A549 (cell line): ENCODE results near the gene MEF2D. TPM values are rescaled to one million over a fixed set of nuclear protein-coding genes. Genes with fewer than 3 reads are reported as not detected.
A peak's percentile ranks its signal among the peaks of the same experiment; 100 is the strongest.

Experiments
- ATAC-seq, 2 experiments: fragments of 200-7000 bp in 1 of 2; fragments of >200 bp in 1 of 2; cut with Nextera tagmentation in 1 of 2; cut with Tn5 transposase in 1 of 2; 3 replicates each; pipeline versions ENCODE4 v1.8.0 to v1.9.1; 2018 to 2020; ENCODE audit warnings: mild to moderate bottlenecking in 1 of 2, moderate library complexity in 1 of 2
- CTCF ChIA-PET: fragments of 300-600 bp; sonication (Branson Sonifier 250); formaldehyde crosslinking; extraction: SDS; loops from one replicate; lab custom pipeline; 2021; ENCODE audit warnings: antibody characterized with exemption, inconsistent platforms; lab: Yijun Ruan, JAX
- POLR2A ChIA-PET: fragments of 350-600 bp; formaldehyde crosslinking; extraction: SDS; loops from one replicate; lab custom pipeline; 2021; ENCODE audit warnings: antibody characterized with exemption, inconsistent platforms; lab: Yijun Ruan, JAX
- DNase-seq, 2 experiments: peaks; one replicate each; pipeline versions ENCODE4 v3.0.0 to v3.0.0-alpha.2; 2011 to 2016; ENCODE audit warnings: low read depth in 1 of 2, low spot score in 1 of 2
- FAIRE-seq: peaks from 2 replicates; lab custom pipeline; 2011; peaks lifted over from hg19 to GRCh38; lab: Jason Lieb, UNC
- H3K27ac ChIP-seq, 2 experiments: fragments of >200 bp; sonication (Bioruptor Twin); formaldehyde crosslinking; 3 replicates each; pipeline ENCODE4 v1.5.1; 2016 to 2017
- H3K4me1 ChIP-seq: fragments of >200 bp; sonication (Bioruptor Twin); formaldehyde crosslinking; 3 replicates; pipeline ENCODE4 v1.6.1; 2016
- H3K4me2 ChIP-seq: fragments of >200 bp; sonication (Bioruptor Twin); formaldehyde crosslinking; 3 replicates; pipeline ENCODE4 v1.6.1; 2016
- H3K4me3 ChIP-seq: fragments of >200 bp; sonication (Bioruptor Twin); formaldehyde crosslinking; 3 replicates; pipeline ENCODE4 v1.5.1; 2016
- H3K9me3 ChIP-seq: fragments of >200 bp; sonication (Bioruptor Twin); formaldehyde crosslinking; 3 replicates; pipeline ENCODE4 v1.6.1; 2016
- BHLHE40 ChIP-seq: IDR thresholded peaks from 2 replicates; pipeline ENCODE4 v1.6.1; 2012; ENCODE audit warnings: low read depth, low read length, inconsistent platforms
- E2F6 ChIP-seq: IDR thresholded peaks from 2 replicates; pipeline ENCODE4 v1.6.1; 2012; ENCODE audit warnings: low read depth, borderline replicate concordance
- EHMT2 ChIP-seq: fragments of 200-600 bp; sonication (generic); IDR thresholded peaks from 2 replicates; pipeline ENCODE4 v1.6.1; 2016; ENCODE audit warnings: antibody characterized with exemption, low read depth, mild to moderate bottlenecking, moderate library complexity
- HDAC2 ChIP-seq: fragments of 200-600 bp; sonication (generic); IDR thresholded peaks from 2 replicates; pipeline ENCODE4 v1.6.1; 2016
- HES2 ChIP-seq: fragments of >200 bp; sonication (Bioruptor Twin); formaldehyde crosslinking; IDR thresholded peaks from 2 replicates; pipeline ENCODE4 v1.6.1; 2016
- HOXB13 ChIP-seq: fragments of 250-450 bp; sonication (Bioruptor Pico); IDR thresholded peaks from 2 replicates; pipeline ENCODE4 v1.5.0; 2020; ENCODE audit warnings: low read depth, mild to moderate bottlenecking, moderate library complexity
- HOXB5 ChIP-seq: fragments of 250-450 bp; sonication (Bioruptor Pico); IDR thresholded peaks from 2 replicates; pipeline ENCODE4 v1.5.0; 2020; ENCODE audit warnings: mild to moderate bottlenecking, moderate library complexity
- KDM1A ChIP-seq: fragments of 200-600 bp; sonication (generic); IDR thresholded peaks from 2 replicates; pipeline ENCODE4 v1.6.1; 2016; ENCODE audit warnings: low read depth, mild to moderate bottlenecking
- KDM5A ChIP-seq: fragments of 200-600 bp; sonication (generic); IDR thresholded peaks from 2 replicates; pipeline ENCODE4 v1.6.1; 2016; ENCODE audit warnings: antibody characterized with exemption, mild to moderate bottlenecking
- MYC ChIP-seq: IDR thresholded peaks from 2 replicates; pipeline ENCODE4 v1.6.1; 2012; ENCODE audit warnings: mild to moderate bottlenecking, inconsistent platforms, low read length, improper control_type of control experiment, borderline replicate concordance
- NFE2L2 ChIP-seq: fragments of 150-350 bp; conservative IDR thresholded peaks from 2 replicates; pipeline ENCODE4 v1.6.1; 2014; ENCODE audit warnings: low read length
- NPAS2 ChIP-seq: fragments of 250-450 bp; sonication (Bioruptor Pico); IDR thresholded peaks from 2 replicates; pipeline ENCODE4 v1.8.0; 2022; ENCODE audit warnings: mild to moderate bottlenecking, moderate library complexity, borderline replicate concordance
- NR3C1 ChIP-seq: fragments of >200 bp; sonication (Bioruptor Twin); formaldehyde crosslinking; IDR thresholded peaks from 3 replicates; pipeline ENCODE4 v1.6.1; 2017
- PHF8 ChIP-seq: fragments of 200-600 bp; sonication (generic); IDR thresholded peaks from 2 replicates; pipeline ENCODE4 v1.6.1; 2016; ENCODE audit warnings: low read depth, mild to moderate bottlenecking, antibody characterized with exemption, moderate library complexity, borderline replicate concordance
- POLR2A ChIP-seq: IDR thresholded peaks from 2 replicates; pipeline ENCODE4 v1.6.1; 2012; ENCODE audit warnings: mild to moderate bottlenecking, low read length
- POLR2AphosphoS2 ChIP-seq: conservative IDR thresholded peaks from 2 replicates; pipeline ENCODE4 v1.6.1; 2012; ENCODE audit warnings: low read length, improper control_type of control experiment, inconsistent platforms
- RAD21 ChIP-seq, 2 experiments: fragments of >200 bp in 1 of 2; sonication (Bioruptor Twin) in 1 of 2; formaldehyde crosslinking in 1 of 2; IDR thresholded peaks in 1 of 2; conservative IDR thresholded peaks in 1 of 2; 2 replicates in 1 of 2; 3 replicates in 1 of 2; pipeline ENCODE4 v1.6.1; 2012 to 2018; ENCODE audit warnings: inconsistent platforms in 1 of 2
- RARB ChIP-seq: fragments of 250-450 bp; sonication (Bioruptor Pico); IDR thresholded peaks from 2 replicates; pipeline ENCODE4 v1.8.0; 2021; ENCODE audit warnings: mild to moderate bottlenecking, moderate library complexity
- RCOR1 ChIP-seq: fragments of 150-350 bp; IDR thresholded peaks from 2 replicates; pipeline ENCODE4 v1.6.1; 2014; ENCODE audit warnings: antibody characterized with exemption, low read length, low read depth
- TFCP2L1 ChIP-seq: fragments of 250-450 bp; sonication (Bioruptor Pico); IDR thresholded peaks from 2 replicates; pipeline ENCODE4 v1.5.0; 2021; ENCODE audit warnings: mild to moderate bottlenecking
- TP53 ChIP-seq: fragments of 250-450 bp; sonication (Bioruptor Pico); IDR thresholded peaks from 2 replicates; pipeline ENCODE4 v1.5.0; 2021; ENCODE audit warnings: mild to moderate bottlenecking, moderate library complexity
- ZFP36 ChIP-seq: fragments of 450-650 bp; IDR thresholded peaks from 2 replicates; pipeline ENCODE4 v1.6.1; 2014; ENCODE audit warnings: borderline replicate concordance; ENCODE audit not compliant: partially characterized antibody
- ZNF302 ChIP-seq: fragments of 250-450 bp; sonication (Bioruptor Pico); IDR thresholded peaks from 2 replicates; pipeline ENCODE4 v1.9.0; 2021; ENCODE audit warnings: inconsistent platforms, mild to moderate bottlenecking, moderate library complexity
- WGBS: methylation state at CpG from one replicate; pipeline ENCODE4 v1.1.6; 2017; ENCODE audit errors: missing lambda C conversion rate; 5-methylcytosine and 5-hydroxymethylcytosine counted together
- polyA plus RNA-seq, 4 experiments: library from polyadenylated mRNA; depleted of rRNA in 3 of 4; stranded (reverse); fragments of >200 nt; fragmentation: RNase III in 1 of 4; extraction: RNeasy Plus Mini Kit Qiagen cat#74134 plus additional on column Dnase treatment in 1 of 4; gene quantifications; 2 replicates in 3 of 4; 3 replicates in 1 of 4; pipeline ENCODE4 v1.2.3, GENCODE V29; 2011 to 2017
- TF ChIP-seq, protein P1 (sequence below): fragments of 200-600 bp; sonication (generic); IDR thresholded peaks from 2 replicates; pipeline ENCODE4 v1.6.1; 2016; ENCODE audit warnings: antibody characterized with exemption, mild to moderate bottlenecking, moderate library complexity
- TF ChIP-seq, protein P2 (sequence below): fragments of 150-350 bp; IDR thresholded peaks from 2 replicates; pipeline ENCODE4 v1.6.1; 2014; ENCODE audit warnings: low read depth, mild to moderate bottlenecking, low read length
- TF ChIP-seq, protein P3 (sequence below): fragments of 250-450 bp; sonication (Bioruptor Pico); IDR thresholded peaks from 2 replicates; pipeline ENCODE4 v1.5.0; 2020; ENCODE audit warnings: low read depth, mild to moderate bottlenecking, moderate library complexity

Gene MEF2D
- polyA plus RNA-seq, 2 of the 4 experiments (the other 2 are of a cell fraction), result 16.8 to 23.4 TPM

GRCh38 chr1:156493742-156494141, 6.8 kb downstream of the MEF2D start:
- no peak for DNase-seq
- TF ChIP-seq, protein P1, sequence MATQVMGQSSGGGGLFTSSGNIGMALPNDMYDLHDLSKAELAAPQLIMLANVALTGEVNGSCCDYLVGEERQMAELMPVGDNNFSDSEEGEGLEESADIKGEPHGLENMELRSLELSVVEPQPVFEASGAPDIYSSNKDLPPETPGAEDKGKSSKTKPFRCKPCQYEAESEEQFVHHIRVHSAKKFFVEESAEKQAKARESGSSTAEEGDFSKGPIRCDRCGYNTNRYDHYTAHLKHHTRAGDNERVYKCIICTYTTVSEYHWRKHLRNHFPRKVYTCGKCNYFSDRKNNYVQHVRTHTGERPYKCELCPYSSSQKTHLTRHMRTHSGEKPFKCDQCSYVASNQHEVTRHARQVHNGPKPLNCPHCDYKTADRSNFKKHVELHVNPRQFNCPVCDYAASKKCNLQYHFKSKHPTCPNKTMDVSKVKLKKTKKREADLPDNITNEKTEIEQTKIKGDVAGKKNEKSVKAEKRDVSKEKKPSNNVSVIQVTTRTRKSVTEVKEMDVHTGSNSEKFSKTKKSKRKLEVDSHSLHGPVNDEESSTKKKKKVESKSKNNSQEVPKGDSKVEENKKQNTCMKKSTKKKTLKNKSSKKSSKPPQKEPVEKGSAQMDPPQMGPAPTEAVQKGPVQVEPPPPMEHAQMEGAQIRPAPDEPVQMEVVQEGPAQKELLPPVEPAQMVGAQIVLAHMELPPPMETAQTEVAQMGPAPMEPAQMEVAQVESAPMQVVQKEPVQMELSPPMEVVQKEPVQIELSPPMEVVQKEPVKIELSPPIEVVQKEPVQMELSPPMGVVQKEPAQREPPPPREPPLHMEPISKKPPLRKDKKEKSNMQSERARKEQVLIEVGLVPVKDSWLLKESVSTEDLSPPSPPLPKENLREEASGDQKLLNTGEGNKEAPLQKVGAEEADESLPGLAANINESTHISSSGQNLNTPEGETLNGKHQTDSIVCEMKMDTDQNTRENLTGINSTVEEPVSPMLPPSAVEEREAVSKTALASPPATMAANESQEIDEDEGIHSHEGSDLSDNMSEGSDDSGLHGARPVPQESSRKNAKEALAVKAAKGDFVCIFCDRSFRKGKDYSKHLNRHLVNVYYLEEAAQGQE, result no peak
- no peak for TF ChIP-seq POLR2AphosphoS2
- no peak for TF ChIP-seq POLR2A
- TF ChIP-seq KDM5A, result no peak
- no peak for TF ChIP-seq EHMT2
- no peak for TF ChIP-seq TP53 (CRISPR knock-in tag)
- TF ChIP-seq, protein P2, sequence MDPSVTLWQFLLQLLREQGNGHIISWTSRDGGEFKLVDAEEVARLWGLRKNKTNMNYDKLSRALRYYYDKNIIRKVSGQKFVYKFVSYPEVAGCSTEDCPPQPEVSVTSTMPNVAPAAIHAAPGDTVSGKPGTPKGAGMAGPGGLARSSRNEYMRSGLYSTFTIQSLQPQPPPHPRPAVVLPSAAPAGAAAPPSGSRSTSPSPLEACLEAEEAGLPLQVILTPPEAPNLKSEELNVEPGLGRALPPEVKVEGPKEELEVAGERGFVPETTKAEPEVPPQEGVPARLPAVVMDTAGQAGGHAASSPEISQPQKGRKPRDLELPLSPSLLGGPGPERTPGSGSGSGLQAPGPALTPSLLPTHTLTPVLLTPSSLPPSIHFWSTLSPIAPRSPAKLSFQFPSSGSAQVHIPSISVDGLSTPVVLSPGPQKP, result no peak
- no peak for TF ChIP-seq MYC
- TF ChIP-seq, protein P3, sequence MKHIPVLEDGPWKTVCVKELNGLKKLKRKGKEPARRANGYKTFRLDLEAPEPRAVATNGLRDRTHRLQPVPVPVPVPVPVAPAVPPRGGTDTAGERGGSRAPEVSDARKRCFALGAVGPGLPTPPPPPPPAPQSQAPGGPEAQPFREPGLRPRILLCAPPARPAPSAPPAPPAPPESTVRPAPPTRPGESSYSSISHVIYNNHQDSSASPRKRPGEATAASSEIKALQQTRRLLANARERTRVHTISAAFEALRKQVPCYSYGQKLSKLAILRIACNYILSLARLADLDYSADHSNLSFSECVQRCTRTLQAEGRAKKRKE, result no peak
- no peak for TF ChIP-seq PHF8
- TF ChIP-seq NFE2L2, result no peak
- no peak for TF ChIP-seq NPAS2 (CRISPR knock-in tag)
- TF ChIP-seq HOXB5 (CRISPR knock-in tag), result no peak
- no peak for TF ChIP-seq HES2
- no peak for TF ChIP-seq BHLHE40
- no peak for TF ChIP-seq RARB (CRISPR knock-in tag)
- ChIA-PET CTCF (interaction anchor here (31.7 kb wide), 1 partner anchor 18 kb away, joined by 474 read pairs; no protein-coding TSS in a partner anchor), POLR2A (no interaction called here)
- peaks cover 96% of the 10 kb centered on the region for H3K4me1 ChIP-seq
- peak overlapping the region in 1 of 2 experiments; percentile 12; a peak in 1 of 6 replicates for H3K27ac ChIP-seq
- ATAC-seq, result no peak
- no peaks in the 10 kb centered on the region for H3K9me3 ChIP-seq
- FAIRE-seq, result no peak
- no peak overlapping the region for H3K4me2 ChIP-seq
- H3K4me3 ChIP-seq, result no peak overlapping the region

DNA sequence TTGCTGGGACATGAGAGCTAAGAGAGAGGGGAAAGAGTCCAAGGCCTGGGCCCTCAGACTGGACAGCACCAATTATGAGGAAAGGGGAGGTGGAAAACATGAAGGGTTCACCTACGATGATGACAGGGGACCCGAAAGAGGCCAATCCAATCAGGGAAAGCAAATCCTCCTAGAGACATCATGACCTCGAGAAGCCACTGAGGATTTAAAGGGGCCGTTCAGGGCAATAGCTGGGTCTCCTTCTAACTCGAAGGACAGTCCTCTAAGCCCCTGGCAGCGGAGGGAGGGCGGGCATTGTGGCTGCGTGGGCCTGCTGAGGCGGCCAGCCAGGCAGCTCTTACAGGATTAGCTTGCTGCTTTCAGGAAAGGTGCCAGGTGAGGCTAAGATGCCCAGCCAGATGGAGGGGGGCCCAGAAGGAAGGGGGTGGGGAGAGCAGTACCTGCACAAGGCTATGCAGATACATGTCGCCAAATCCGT, 7.4 kb downstream of the MEF2D start:
- CTCF ChIA-PET, result interaction anchor here (0.8 to 31.7 kb wide), 3 partner anchors 17 to 107 kb away, joined by 3 to 474 read pairs (median 3); no protein-coding TSS in a partner anchor
- no peak for FAIRE-seq
- no peak overlapping the region for H3K4me2 ChIP-seq

More for the DNA sequence above, 7.4 kb downstream of the MEF2D start:
- H3K4me1 ChIP-seq, result peaks cover 96% of the 10 kb centered on the region
- no peaks in the 10 kb centered on the region for H3K9me3 ChIP-seq
- WGBS, result 85% methylated on average over 11 of the region's 11 CpGs
- no peak overlapping the region for H3K4me3 ChIP-seq
- DNase-seq (no peak), ATAC-seq (no peak)
- no peak for TF ChIP-seq ZFP36
- no peak for TF ChIP-seq RARB (CRISPR knock-in tag)
- TF ChIP-seq NR3C1, result no peak
- TF ChIP-seq, protein P3, result no peak
- no peak for TF ChIP-seq E2F6
- TF ChIP-seq POLR2A, result no peak
- no peak for TF ChIP-seq HDAC2
- no peak for TF ChIP-seq RAD21 (conservative IDR thresholded peaks at IDR 0.05 in 1 of 2, IDR thresholded peaks at IDR 0.05 in 1 of 2)
- TF ChIP-seq BHLHE40, result no peak
- TF ChIP-seq HOXB13 (CRISPR knock-in tag), result no peak
- no peak for TF ChIP-seq KDM1A
- no peak for TF ChIP-seq ZNF302 (CRISPR knock-in tag)
- TF ChIP-seq RCOR1, result no peak
- no peak for TF ChIP-seq TFCP2L1 (CRISPR knock-in tag)
- no peak for TF ChIP-seq HES2
- POLR2A ChIA-PET, result interaction anchor here (0.8 kb wide), 1 partner anchor 8 kb away, joined by 4 read pairs; the partner anchor contains the start of gene MEF2D
- peak overlapping the region in 1 of 2 experiments; percentile 12; a peak in 1 of 6 replicates for H3K27ac ChIP-seq
